Measurements from ENCODE around the gene PRKCQ.
A peak's percentile ranks its signal among the peaks of the same experiment; 100 is the strongest.

Gene PRKCQ

DNA sequence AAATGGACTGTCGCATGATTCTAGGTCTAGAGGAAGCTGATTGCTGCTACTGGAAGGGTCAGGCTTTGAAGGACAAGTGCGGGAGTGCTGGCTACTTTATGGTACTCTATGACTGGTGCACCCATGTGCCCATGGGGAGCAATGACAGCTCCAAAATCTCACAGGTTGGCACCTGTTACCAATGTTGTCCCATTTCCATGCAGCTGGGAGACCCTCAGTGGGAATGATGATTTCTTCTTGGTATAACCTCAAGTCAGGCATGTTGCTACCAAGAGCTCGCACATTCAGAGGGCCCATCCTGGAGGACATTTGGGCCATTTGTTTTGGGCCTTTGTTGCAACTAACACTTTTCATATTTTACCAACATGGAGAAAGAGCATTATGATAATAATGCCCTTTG, 174.4 kb downstream of the PRKCQ start:
- no peak for DNase-seq (ENCODE audit: low spot score)

- DNase-seq (ENCODE audit: low spot score): no peak
These were observed 175.7 kb downstream of the PRKCQ start for GRCh38 chr10:6404127-6405072.

DNA sequence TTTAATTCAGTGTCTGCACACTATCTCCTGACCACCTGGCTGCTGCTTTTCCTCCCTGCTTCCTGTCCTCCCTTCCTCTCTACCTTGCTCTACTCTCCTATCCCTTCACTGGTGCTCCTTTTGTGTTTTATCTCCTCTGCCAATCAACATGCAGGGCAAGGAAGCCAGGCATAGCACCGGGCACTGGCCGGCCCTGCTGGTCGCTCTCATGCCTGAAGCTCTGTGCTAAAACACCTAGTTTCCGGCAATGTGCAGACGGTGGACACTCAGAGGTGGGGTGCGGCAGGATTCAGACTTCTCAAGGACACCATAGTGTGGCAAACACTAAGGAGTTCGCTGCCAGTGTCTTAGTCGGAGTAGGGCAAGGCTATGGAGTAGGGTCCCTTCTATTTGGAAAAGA, 177.1 kb downstream of the PRKCQ start:
- no peak for DNase-seq (ENCODE audit: low spot score)

DNA sequence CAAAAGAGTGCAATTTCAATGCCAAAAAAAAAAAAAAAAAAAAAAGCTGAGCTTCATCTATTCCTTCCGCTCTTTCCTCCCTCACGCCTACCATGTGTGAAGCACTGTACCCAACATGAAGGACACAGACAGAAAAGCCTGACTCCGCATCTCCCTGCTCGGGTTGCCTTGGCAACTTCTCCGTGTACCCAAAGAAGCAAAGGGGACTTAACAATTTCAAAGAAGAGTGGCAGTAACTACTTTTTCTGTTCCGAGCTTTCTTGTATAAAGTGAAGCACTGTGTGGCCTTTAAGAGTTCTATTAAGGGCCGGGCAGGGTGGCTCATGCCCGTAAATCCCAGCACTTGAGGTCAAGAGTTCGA, 177.7 kb downstream of the PRKCQ start:
- no peak for DNase-seq (ENCODE audit: low spot score)

DNA sequence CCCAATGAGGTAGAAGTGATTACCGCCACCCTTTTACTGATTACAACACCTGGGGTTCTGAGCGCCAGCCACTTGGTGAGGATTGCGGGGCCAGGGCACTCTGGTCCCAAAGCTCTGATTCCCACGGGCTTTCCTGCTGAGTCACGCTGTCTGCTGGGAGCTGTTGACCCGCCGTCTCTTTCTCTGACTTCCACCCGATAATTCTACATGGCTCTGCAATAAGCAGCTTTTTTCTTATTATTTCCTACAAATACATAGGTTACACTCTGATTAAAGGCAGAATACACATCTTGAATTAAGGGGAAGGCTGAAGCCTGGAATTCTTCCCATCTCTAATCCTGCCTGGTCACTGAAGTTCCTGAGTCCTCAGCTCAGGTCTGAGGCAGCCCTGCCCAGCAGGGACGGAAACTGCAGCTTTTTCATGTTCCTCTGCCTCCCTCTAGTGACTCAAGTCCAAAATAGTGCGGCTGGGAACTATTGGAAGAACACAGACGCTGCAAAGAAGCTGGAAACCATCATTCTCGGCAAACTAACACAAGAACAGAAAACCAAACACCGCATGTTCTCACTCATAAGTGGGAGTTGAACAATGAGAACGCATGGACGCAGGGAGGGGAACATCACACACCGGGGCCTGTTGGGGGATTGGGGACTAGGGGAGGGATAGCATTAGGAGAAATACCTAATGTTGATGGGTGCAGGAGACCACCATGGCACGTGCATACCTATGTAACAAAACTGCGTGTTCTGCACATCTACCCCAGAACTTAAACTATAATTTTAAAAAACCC, 178.3 kb downstream of the PRKCQ start:
- peak; percentile 87 for DNase-seq (ENCODE audit: low spot score)

GRCh38 chr10:6400821-6401465, 179.1 kb downstream of the PRKCQ start:
- no peak for DNase-seq (ENCODE audit: low spot score)

GRCh38 chr10:6400331-6400730, 179.7 kb downstream of the PRKCQ start:
- DNase-seq (ENCODE audit: low spot score): no peak

DNA sequence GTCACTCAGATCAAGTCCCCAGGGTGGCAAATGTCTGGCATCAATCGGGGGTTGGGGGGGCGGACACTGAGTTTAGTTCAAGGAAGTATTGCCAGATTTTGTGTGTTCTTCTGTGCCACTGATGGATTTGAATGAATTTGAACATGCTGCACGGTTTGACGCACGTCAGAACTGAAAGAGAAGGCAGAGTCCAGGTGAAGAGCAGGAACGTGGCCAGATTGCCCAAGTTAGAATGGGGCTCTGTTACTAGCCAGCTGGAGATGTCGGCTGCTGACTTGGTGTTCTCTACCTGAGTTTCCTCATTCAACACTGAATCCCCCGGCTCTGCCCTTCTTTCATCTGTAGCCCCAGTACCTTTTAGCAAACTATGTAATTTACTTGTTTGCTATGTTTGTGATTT, 180.2 kb downstream of the PRKCQ start:
- no peak for DNase-seq (ENCODE audit: low spot score)

GRCh38 chr10:6399231-6399741, 180.8 kb downstream of the PRKCQ start:
- no peak for DNase-seq (ENCODE audit: low spot score)

GRCh38 chr10:6398399-6398798, 181.7 kb downstream of the PRKCQ start:
- DNase-seq (ENCODE audit: low spot score): no peak

DNA sequence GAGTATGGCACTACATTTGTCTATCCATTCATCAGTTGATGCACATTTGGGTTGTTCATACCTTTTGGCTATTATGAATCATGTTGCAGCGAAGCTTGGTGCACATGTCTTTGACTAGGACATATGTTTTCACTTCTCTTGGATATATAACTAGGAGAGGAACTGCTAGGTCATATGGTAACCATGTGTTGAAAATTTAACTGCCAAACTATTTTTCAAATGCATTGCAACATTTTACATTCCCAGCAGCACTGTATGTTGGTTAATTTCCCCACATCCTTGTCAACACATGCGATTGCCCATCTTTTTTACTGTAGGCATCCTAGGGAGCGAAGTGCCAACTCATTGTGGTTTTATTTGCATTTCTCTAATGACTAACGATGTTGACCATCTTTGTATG, 183.4 kb downstream of the PRKCQ start:
- DNase-seq (ENCODE audit: low spot score): no peak

DNA sequence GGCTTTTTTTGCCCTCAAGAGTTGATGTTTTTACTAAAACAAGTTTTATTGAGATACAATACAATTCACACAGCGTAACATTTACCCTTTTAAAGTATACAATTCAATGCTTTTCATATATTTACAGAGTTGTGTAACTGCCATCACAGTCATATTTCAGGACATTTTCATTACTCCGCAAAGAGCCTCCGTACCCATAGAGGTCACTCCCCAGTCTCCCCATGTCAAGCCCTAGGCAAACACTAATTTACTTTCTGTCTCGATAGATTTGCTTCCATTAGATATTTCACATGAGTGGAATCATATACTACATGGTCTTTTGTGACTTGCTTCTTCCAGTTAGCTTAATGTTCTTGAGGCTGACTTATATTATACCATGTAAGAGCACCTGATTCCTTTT, 183.8 kb downstream of the PRKCQ start:
- no peak for DNase-seq (ENCODE audit: low spot score)

GRCh38 chr10:6395606-6396005, 184.5 kb downstream of the PRKCQ start:
- no peak for DNase-seq (ENCODE audit: low spot score)

DNA sequence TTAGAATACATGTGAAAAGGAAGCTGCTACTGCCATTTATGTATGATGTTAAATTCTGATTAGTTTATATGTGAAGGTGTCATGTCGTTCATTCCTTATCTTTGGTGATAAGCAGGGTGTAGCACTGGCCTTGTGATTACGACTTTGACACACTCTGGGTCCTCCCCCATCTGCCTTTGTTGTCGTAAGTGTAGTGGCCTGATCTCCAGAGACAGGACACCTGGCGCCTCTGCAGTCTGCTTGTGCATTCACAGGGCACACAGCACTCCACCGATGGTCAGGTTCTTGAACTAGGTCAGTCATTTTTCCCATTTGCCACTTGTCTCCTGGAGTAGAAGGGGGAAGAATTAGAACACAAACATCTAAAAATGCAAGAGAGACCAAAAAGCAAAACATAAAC, 186.0 kb downstream of the PRKCQ start:
- no peak for DNase-seq (ENCODE audit: low spot score)

GRCh38 chr10:6393168-6393567, 186.9 kb downstream of the PRKCQ start:
- no peak for DNase-seq (ENCODE audit: low spot score)

DNA sequence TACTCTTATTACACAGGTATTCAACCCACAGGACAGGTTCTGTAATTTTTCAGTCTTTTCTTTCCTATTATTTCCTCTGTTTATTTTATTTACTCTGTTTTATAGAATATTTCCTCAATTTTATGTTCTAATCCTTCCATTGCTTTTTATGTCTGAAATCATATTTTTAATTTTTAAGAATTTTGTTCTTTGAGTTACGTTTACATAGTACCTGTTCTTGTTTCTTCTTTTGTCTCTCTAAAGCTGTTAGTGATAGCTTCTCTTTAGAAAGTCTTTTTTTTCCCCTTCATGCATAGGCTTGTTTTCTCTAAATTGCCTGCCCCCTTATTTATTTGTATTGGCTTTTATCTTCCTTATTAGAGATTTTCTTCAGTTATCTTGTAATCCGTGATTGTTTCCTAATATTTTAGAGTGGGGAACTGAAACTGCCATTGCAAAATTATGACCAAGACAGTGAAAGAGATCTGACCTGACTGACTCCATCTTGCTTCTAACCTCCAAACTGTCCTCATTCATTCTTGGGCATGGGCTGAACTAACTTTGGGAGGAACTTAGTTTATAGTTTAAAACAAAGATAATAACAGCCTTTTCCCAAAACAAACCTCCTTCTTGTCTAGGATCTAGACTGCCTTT, 189.7 kb downstream of the PRKCQ start:
- no peak for DNase-seq (ENCODE audit: low spot score)

DNA sequence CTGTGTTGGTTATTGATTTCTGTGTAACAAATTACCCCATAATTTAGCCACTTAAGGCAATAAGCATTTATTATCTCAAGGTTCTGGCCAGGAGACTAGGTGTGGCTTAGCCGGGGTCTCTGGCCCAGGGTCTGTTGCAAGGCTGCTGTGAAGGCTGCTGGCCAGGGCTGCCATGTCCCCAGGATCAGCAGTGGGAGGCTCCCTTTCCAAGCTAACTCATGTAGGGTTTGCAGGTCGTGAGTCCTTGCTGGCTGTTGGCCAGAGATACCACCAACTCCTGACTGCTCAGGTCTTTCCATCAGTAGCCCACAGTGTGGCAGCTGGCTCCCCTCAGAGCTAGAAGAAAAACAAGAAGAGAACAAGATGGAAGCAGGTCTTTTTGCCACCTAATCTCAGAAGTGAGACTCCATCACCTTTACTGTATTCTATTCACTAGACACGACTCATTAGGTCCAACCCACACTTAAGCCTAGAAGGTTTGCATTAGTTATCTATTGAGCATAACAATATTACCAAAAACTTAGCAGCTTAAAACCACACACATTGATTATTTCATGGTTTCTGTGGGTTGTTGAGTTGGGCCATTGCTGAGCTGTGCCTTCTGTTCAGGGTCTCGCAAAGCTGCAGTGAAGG, 191.7 kb downstream of the PRKCQ start:
- no peak for DNase-seq (ENCODE audit: low spot score)

DNA sequence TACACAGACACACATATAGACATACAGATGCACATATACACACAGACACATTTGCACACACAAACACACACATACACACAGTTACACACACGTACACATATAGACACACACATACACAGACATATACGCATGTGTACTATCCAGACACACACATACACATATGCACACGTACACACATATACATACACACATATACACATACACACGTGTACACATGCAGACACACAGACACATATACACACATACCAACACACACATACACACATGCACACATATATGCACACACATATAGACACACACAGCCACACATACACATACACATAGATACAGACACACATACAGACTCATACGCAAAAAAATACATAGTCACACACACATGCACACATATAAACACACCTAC, 193.1 kb downstream of the PRKCQ start:
- DNase-seq (ENCODE audit: low spot score): no peak

DNA sequence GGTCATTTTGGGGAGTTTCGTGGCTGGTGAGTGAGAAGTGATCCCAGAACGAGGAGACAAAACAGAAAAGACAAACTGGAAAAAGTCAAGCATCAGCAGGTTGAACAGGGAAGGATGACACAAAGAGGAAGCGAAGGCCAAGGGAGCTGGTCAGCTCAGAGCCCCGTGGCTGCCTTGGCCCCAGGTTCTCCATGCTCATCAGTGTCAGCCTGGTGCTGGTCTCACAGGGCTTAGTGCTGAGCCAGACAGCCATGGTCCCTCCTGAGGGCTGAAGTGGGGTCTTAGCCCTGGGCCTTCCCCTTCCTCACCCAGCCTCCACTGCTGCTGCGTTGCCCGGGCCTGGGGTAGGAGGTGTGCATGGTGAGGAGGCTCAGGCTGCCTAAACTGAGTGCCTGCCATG, 193.7 kb downstream of the PRKCQ start:
- no peak for DNase-seq (ENCODE audit: low spot score)

GRCh38 chr10:6385665-6386064, 194.4 kb downstream of the PRKCQ start:
- no peak for DNase-seq (ENCODE audit: low spot score)

GRCh38 chr10:6384847-6385246, 195.2 kb downstream of the PRKCQ start:
- DNase-seq (ENCODE audit: low spot score): no peak

- DNase-seq (ENCODE audit: low spot score): no peak
These were observed 196.0 kb downstream of the PRKCQ start for GRCh38 chr10:6384031-6384430.
